B cell (primary cell): Measurements from ENCODE around the gene CENPX. TPM values are rescaled to one million over a fixed set of nuclear protein-coding genes. Genes with fewer than 3 reads are reported as not detected.

Experiments
- ATAC-seq: fragments of 200-7000 bp; cut with Tn5 transposase; one replicate; pipeline ENCODE4 v1.10.0; 2021; ENCODE audit warnings: low read depth, mild to moderate bottlenecking, moderate number of reproducible peaks, moderate library complexity
- CTCF ChIA-PET: fragments of 350-600 bp; sonication (Branson Sonifier 250); formaldehyde crosslinking; loops from one replicate; lab custom pipeline; 2021; ENCODE audit warnings: antibody characterized with exemption, inconsistent platforms; lab: Charles Lee
- POLR2A ChIA-PET: fragments of 350-600 bp; sonication (Branson Sonifier 250); formaldehyde crosslinking; loops from one replicate; lab custom pipeline; 2021; ENCODE audit warnings: antibody characterized with exemption; lab: Charles Lee
- DNase-seq: peaks from one replicate; pipeline ENCODE4 v3.0.0; 2013
- H2AFZ ChIP-seq: 2 replicates; pipeline ENCODE4 v1.6.1; 2012; ENCODE audit warnings: mild to moderate bottlenecking, low read depth, low read length; ENCODE audit not compliant: insufficient read depth, poor library complexity, severe bottlenecking
- H3K27ac ChIP-seq, 2 donors: 1 replicate in 1 of 2; 2 replicates in 1 of 2; pipeline ENCODE4 v1.5.1; 2012 to 2013; ENCODE audit warnings: low read length in 2 of 2, mild to moderate bottlenecking in 2 of 2, moderate library complexity in 1 of 2
- H3K27me3 ChIP-seq, 4 experiments: fragments of 200-600 bp in 1 of 4; sonication (generic) in 1 of 4; replicated peaks in 1 of 4; 1 replicate in 2 of 4; 2 replicates in 2 of 4; pipeline versions ENCODE4 v1.6.1 to v1.7.0; 2013 to 2016; ENCODE audit warnings: low read length in 3 of 4, mild to moderate bottlenecking in 2 of 4, mixed read lengths in 1 of 4, moderate library complexity in 1 of 4; ENCODE audit not compliant: insufficient read depth in 4 of 4, control insufficient read depth in 3 of 4; ENCODE audit errors: control extremely low read depth in 1 of 4
- H3K36me3 ChIP-seq, 2 experiments: replicated peaks in 1 of 2; 1 replicate in 1 of 2; 2 replicates in 1 of 2; pipeline versions ENCODE4 v1.6.1 to v1.7.1; 2013; ENCODE audit warnings: low read length in 1 of 2; ENCODE audit not compliant: insufficient read depth in 2 of 2, control insufficient read depth in 1 of 2; ENCODE audit errors: control extremely low read depth in 1 of 2, extremely low read depth in 1 of 2
- H3K4me1 ChIP-seq, 2 donors: fragments of 200-600 bp in 1 of 2; sonication (generic) in 1 of 2; 1 replicate in 1 of 2; 2 replicates in 1 of 2; pipeline versions ENCODE4 v1.5.1 to v1.6.1; 2013 to 2017; ENCODE audit warnings: low read length in 2 of 2; ENCODE audit not compliant: control insufficient read depth in 2 of 2, insufficient read depth in 2 of 2
- H3K4me2 ChIP-seq: replicated peaks from 2 replicates; pipeline ENCODE3; 2012; ENCODE audit warnings: mild to moderate bottlenecking, low read depth, low read length; ENCODE audit not compliant: poor library complexity, severe bottlenecking
- H3K4me3 ChIP-seq, 5 experiments: fragments of 200-600 bp in 1 of 5; sonication (generic) in 1 of 5; 1 replicate in 3 of 5; 2 replicates in 2 of 5; pipeline versions ENCODE4 v1.5.1 to v1.7.0; 2011 to 2016; ENCODE audit warnings: low read length in 4 of 5, mild to moderate bottlenecking in 4 of 5, low read depth in 2 of 5, control low read depth in 1 of 5, moderate library complexity in 1 of 5; ENCODE audit not compliant: insufficient read depth in 1 of 5; ENCODE audit errors: control extremely low read depth in 1 of 5, extremely low read depth in 1 of 5
- H3K79me2 ChIP-seq: fragments of 200-600 bp; sonication (generic); one replicate; pipeline ENCODE4 v1.6.0; 2016; ENCODE audit warnings: low read length; ENCODE audit not compliant: control insufficient read depth, insufficient read depth
- H3K9ac ChIP-seq: fragments of 200-600 bp; sonication (generic); 2 replicates; pipeline ENCODE4 v1.6.1; 2017; ENCODE audit warnings: mild to moderate bottlenecking, low read length, moderate library complexity
- H3K9me3 ChIP-seq, 3 donors: one replicate each; pipeline versions ENCODE4 v1.6.1 to v1.7.1; 2013; ENCODE audit warnings: low read length in 2 of 3; ENCODE audit not compliant: control insufficient read depth in 2 of 3, insufficient read depth in 1 of 3; ENCODE audit errors: control extremely low read depth in 1 of 3
- H4K20me1 ChIP-seq: 2 replicates; pipeline ENCODE4 v1.6.0; 2012; ENCODE audit warnings: mild to moderate bottlenecking, low read length; ENCODE audit not compliant: insufficient read depth, control insufficient read depth, poor library complexity, severe bottlenecking
- H3K27ac Mint-ChIP-seq: one replicate; pipeline ENCODE4 v1.8.0; 2021; ENCODE audit warnings: mixed read lengths
- H3K27me3 Mint-ChIP-seq: one replicate; pipeline ENCODE4 v1.8.0; 2021; ENCODE audit warnings: mixed read lengths
- H3K4me1 Mint-ChIP-seq: one replicate; pipeline ENCODE4 v1.8.0; 2021; ENCODE audit warnings: mixed read lengths
- H3K4me3 Mint-ChIP-seq: one replicate; pipeline ENCODE4 v1.8.0; 2021; ENCODE audit warnings: mixed read lengths
- H3K9me3 Mint-ChIP-seq: one replicate; pipeline ENCODE4 v1.8.0; 2022; ENCODE audit warnings: mixed read lengths; ENCODE audit not compliant: insufficient read depth
- CTCF ChIP-seq: fragments of 200-600 bp; IDR thresholded peaks from one replicate; pipeline ENCODE4 v1.8.0; 2022; ENCODE audit warnings: antibody characterized with exemption, mild to moderate bottlenecking
- EZH2 ChIP-seq: IDR thresholded peaks from 2 replicates; pipeline ENCODE4 v1.6.1; 2012; ENCODE audit warnings: borderline replicate concordance, low read depth, mild to moderate bottlenecking, moderate library complexity, low read length; ENCODE audit not compliant: insufficient read depth, poor library complexity, severe bottlenecking
- WGBS: methylation state at CpG from one replicate; pipeline ENCODE4 v1.1.5; 2013; ENCODE audit warnings: missing lambda C conversion rate; ENCODE audit not compliant: insufficient coverage; 5-methylcytosine and 5-hydroxymethylcytosine counted together
- intact Hi-C: fragments of 100-400 bp; cut with micrococcal nuclease; formaldehyde crosslinking; loops from one replicate; pipeline ENCODE4 v1.10.0; 2022
- polyA plus RNA-seq: library from polyadenylated mRNA; depleted of rRNA; stranded (reverse); fragments of >200 nt; gene quantifications from 2 replicates; pipeline ENCODE4 v1.2.3, GENCODE V29; 2012
- total RNA-seq, 2 donors: library from RNA; stranded (reverse); fragments of 120-200 nt in 1 of 2; gene quantifications; 1 replicate in 1 of 2; 2 replicates in 1 of 2; pipeline versions ENCODE4 v1.2.3 to v1.2.4, GENCODE V29; 2013 to 2022

CENPX gene
- total and polyA plus RNA-seq, 2 donors (not counting 1 experiment from before 2014, with no cell fraction given): 37.0 to 40.1 TPM

- ATAC-seq (no peak), DNase-seq (no peak)
- peaks cover 0 to 12% (median 0%) of the 10 kb centered on the region in 3 donors for H3K9me3 ChIP-seq
- H4K20me1 ChIP-seq: peaks cover 44% of the 10 kb centered on the region
- H2AFZ ChIP-seq: no peak overlapping the region
- no peaks in the 10 kb centered on the region for H3K27me3 Mint-ChIP-seq
- ChIA-PET CTCF (interaction anchor here (1.5 kb wide), 1 partner anchor 74 kb away, joined by 4 read pairs; no protein-coding TSS in a partner anchor), POLR2A (no interaction called here)
- peaks cover 28% of the 10 kb centered on the region for H3K4me1 Mint-ChIP-seq
- 97% methylated on average over 29 of the region's 38 CpGs for WGBS
- no peak overlapping the region for H3K27ac Mint-ChIP-seq
- H3K9me3 Mint-ChIP-seq: no peaks in the 10 kb centered on the region
- intact Hi-C loops: loop anchor here (10.0 kb wide), 1 partner anchor 521 kb away; no protein-coding TSS in a partner anchor
- peaks cover 14% of the 10 kb centered on the region for H3K79me2 ChIP-seq
- peaks cover 0 to 32% (median 3%) of the 10 kb centered on the region in 4 experiments for H3K27me3 ChIP-seq
- no peak overlapping the region for H3K27ac ChIP-seq
- peaks cover 34 to 40% of the 10 kb centered on the region in 2 donors for H3K4me1 ChIP-seq
- H3K9ac ChIP-seq: no peak overlapping the region
- peak overlapping the region; percentile 76 for H3K4me3 Mint-ChIP-seq
- H3K4me3 ChIP-seq: no peak overlapping the region
- no peak overlapping the region for H3K4me2 ChIP-seq
- no peaks in the 10 kb centered on the region for H3K36me3 ChIP-seq
- TF ChIP-seq EZH2: no peak
- TF ChIP-seq CTCF: no peak
Observed at GRCh38 chr17:82033359-82034085, 10.8 kb upstream of the CENPX start.
